H1 (cell line): ENCODE data around the gene TADA2B. TPM values are rescaled to one million over a fixed set of nuclear protein-coding genes. Genes with fewer than 3 reads are reported as not detected.

Source experiments
- CTCF ChIA-PET: fragments of 300-600 bp; sonication (Branson Sonifier 250); formaldehyde crosslinking; loops from one replicate; lab custom pipeline; 2021; ENCODE audit not compliant: partially characterized antibody; lab: Charles Lee
- POLR2A ChIA-PET: fragments of 300-600 bp; sonication (Branson Sonifier 250); formaldehyde crosslinking; loops from one replicate; lab custom pipeline; 2021; ENCODE audit warnings: inconsistent platforms; ENCODE audit not compliant: partially characterized antibody; lab: Charles Lee
- DNase-seq, 2 experiments: peaks; one replicate each; pipeline versions ENCODE4 v3.0.0 to v3.0.0-alpha.2; 2010 to 2022; ENCODE audit warnings: low spot score in 2 of 2, low read depth in 1 of 2, mixed read lengths in 1 of 2
- FAIRE-seq: peaks from 2 replicates; lab custom pipeline; 2011; peaks lifted over from hg19 to GRCh38; lab: Jason Lieb, UNC
- H2AFZ ChIP-seq: 2 replicates; pipeline ENCODE4 v1.8.1; 2012; ENCODE audit warnings: low read length, inconsistent platforms
- H2AK5ac ChIP-seq: 2 replicates; pipeline ENCODE4 v1.6.1; 2013; ENCODE audit warnings: low read depth, low read length
- H2BK120ac ChIP-seq: replicated peaks from 2 replicates; pipeline ENCODE3; 2013; ENCODE audit warnings: low read depth, low read length, inconsistent platforms
- H2BK12ac ChIP-seq: 2 replicates; pipeline ENCODE4 v1.6.1; 2013; ENCODE audit warnings: low read depth, low read length
- H2BK15ac ChIP-seq: 2 replicates; pipeline ENCODE4 v1.6.1; 2013; ENCODE audit warnings: low read length
- H2BK20ac ChIP-seq: 2 replicates; pipeline ENCODE4 v1.6.1; 2013; ENCODE audit warnings: low read length
- H2BK5ac ChIP-seq: 2 replicates; pipeline ENCODE4 v1.6.1; 2013; ENCODE audit warnings: low read depth, low read length
- H3K14ac ChIP-seq: 2 replicates; pipeline ENCODE4 v1.6.1; 2013; ENCODE audit warnings: inconsistent platforms; ENCODE audit not compliant: insufficient read length
- H3K18ac ChIP-seq: 2 replicates; pipeline ENCODE4 v1.6.1; 2013; ENCODE audit warnings: low read length; ENCODE audit errors: extremely low read depth
- H3K23ac ChIP-seq: 2 replicates; pipeline ENCODE4 v1.6.1; 2013; ENCODE audit warnings: inconsistent platforms; ENCODE audit not compliant: insufficient read length
- H3K23me2 ChIP-seq: 2 replicates; pipeline ENCODE4 v1.6.1; 2013; ENCODE audit warnings: low read depth, low read length
- H3K27ac ChIP-seq: 2 replicates; pipeline ENCODE4 v1.6.1; 2011; ENCODE audit warnings: low read depth, low read length, inconsistent platforms
- H3K27me3 ChIP-seq, 4 experiments: replicated peaks in 1 of 4; 1 replicate in 1 of 4; 2 replicates in 3 of 4; pipeline versions ENCODE4 v1.6.1 to v1.8.1; 2011 to 2013; ENCODE audit warnings: low read length in 3 of 4, mild to moderate bottlenecking in 3 of 4, inconsistent platforms in 2 of 4, mixed read lengths in 2 of 4, moderate library complexity in 1 of 4; ENCODE audit not compliant: control insufficient read depth in 3 of 4, insufficient read depth in 3 of 4; ENCODE audit errors: extremely low read depth in 1 of 4
- H3K36me3 ChIP-seq, 4 experiments: 2 replicates each; pipeline versions ENCODE4 v1.6.1 to v1.8.1; 2011 to 2013; ENCODE audit warnings: mild to moderate bottlenecking in 4 of 4, low read length in 3 of 4, moderate library complexity in 2 of 4, control low read depth in 1 of 4, inconsistent platforms in 1 of 4; ENCODE audit not compliant: insufficient read depth in 4 of 4, control insufficient read depth in 2 of 4
- H3K4ac ChIP-seq: replicated peaks from 2 replicates; pipeline ENCODE3; 2013; ENCODE audit warnings: low read length, low read depth, mixed read lengths, inconsistent platforms; ENCODE audit not compliant: insufficient read length
- H3K4me1 ChIP-seq, 4 experiments: replicated peaks in 1 of 4; 1 replicate in 1 of 4; 2 replicates in 3 of 4; pipeline versions ENCODE4 v1.6.1 to v1.8.1; 2011 to 2013; ENCODE audit warnings: low read length in 3 of 4, inconsistent platforms in 2 of 4, mixed read lengths in 1 of 4; ENCODE audit not compliant: insufficient read depth in 4 of 4, control insufficient read depth in 3 of 4
- H3K4me2 ChIP-seq, 2 experiments: 2 replicates each; pipeline versions ENCODE4 v1.6.1 to v1.8.1; 2011 to 2013; ENCODE audit warnings: low read depth in 2 of 2, low read length in 2 of 2, control low read depth in 1 of 2, inconsistent platforms in 1 of 2, mild to moderate bottlenecking in 1 of 2; ENCODE audit not compliant: insufficient read depth in 1 of 2
- H3K4me3 ChIP-seq, 4 experiments: fragments of 200-600, 300-600 bp in 1 of 4; sonication (generic), shearing (Covaris generic), sonication (Bioruptor Twin) in 1 of 4; 2 replicates each; pipeline versions ENCODE4 v1.5.1 to v1.8.1; 2011 to 2016; ENCODE audit warnings: low read length in 4 of 4, low read depth in 3 of 4, control low read depth in 2 of 4, inconsistent platforms in 2 of 4, mild to moderate bottlenecking in 2 of 4, mixed read lengths in 1 of 4, moderate library complexity in 1 of 4; ENCODE audit not compliant: insufficient read depth in 2 of 4; ENCODE audit errors: extremely low read depth in 1 of 4
- H3K56ac ChIP-seq: replicated peaks from 2 replicates; pipeline ENCODE3; 2013; ENCODE audit warnings: low read depth, mild to moderate bottlenecking, mixed read lengths, low read length, inconsistent platforms; ENCODE audit not compliant: insufficient read length
- H3K79me1 ChIP-seq: 2 replicates; pipeline ENCODE4 v1.6.1; 2013; ENCODE audit warnings: low read depth, low read length, control low read depth
- H3K79me2 ChIP-seq, 2 experiments: 2 replicates each; pipeline versions ENCODE4 v1.6.1 to v1.8.1; 2012 to 2013; ENCODE audit warnings: low read length in 2 of 2, mild to moderate bottlenecking in 2 of 2, inconsistent platforms in 1 of 2; ENCODE audit not compliant: insufficient read depth in 2 of 2, control insufficient read depth in 1 of 2
- H3K9ac ChIP-seq, 4 experiments: replicated peaks in 1 of 4; 1 replicate in 1 of 4; 2 replicates in 3 of 4; pipeline versions ENCODE4 v1.6.1 to v1.8.1; 2011 to 2013; ENCODE audit warnings: low read depth in 3 of 4, low read length in 3 of 4, control low read depth in 2 of 4, mild to moderate bottlenecking in 2 of 4, moderate library complexity in 2 of 4, inconsistent platforms in 1 of 4; ENCODE audit errors: extremely low read depth in 1 of 4
- H3K9me3 ChIP-seq, 2 experiments: 2 replicates each; pipeline versions ENCODE4 v1.6.1 to v1.8.1; 2012 to 2013; ENCODE audit warnings: mild to moderate bottlenecking in 2 of 2, moderate library complexity in 2 of 2, control low read depth in 1 of 2, inconsistent platforms in 1 of 2, low read depth in 1 of 2, low read length in 1 of 2, mixed read lengths in 1 of 2; ENCODE audit not compliant: insufficient read depth in 2 of 2
- H4K20me1 ChIP-seq, 2 experiments: replicated peaks in 1 of 2; 2 replicates each; pipeline versions ENCODE3 to v1.8.1; 2011 to 2013; ENCODE audit warnings: inconsistent platforms in 2 of 2, low read length in 2 of 2, mild to moderate bottlenecking in 1 of 2; ENCODE audit not compliant: insufficient read depth in 2 of 2, control insufficient read depth in 1 of 2
- H4K5ac ChIP-seq: 2 replicates; pipeline ENCODE4 v1.6.1; 2013; ENCODE audit warnings: low read length, low read depth, mixed read lengths, inconsistent platforms; ENCODE audit not compliant: insufficient read length
- H4K8ac ChIP-seq: 2 replicates; pipeline ENCODE4 v1.8.0; 2013; ENCODE audit warnings: mild to moderate bottlenecking, moderate library complexity, low read length, inconsistent platforms; ENCODE audit not compliant: insufficient read depth; ENCODE audit errors: extremely low read depth
- H4K91ac ChIP-seq: replicated peaks from 2 replicates; pipeline ENCODE3; 2013; ENCODE audit warnings: low read length, mixed read lengths, inconsistent platforms; ENCODE audit not compliant: insufficient read length
- CHD1 ChIP-seq: IDR thresholded peaks from 2 replicates; pipeline ENCODE4 v1.6.1; 2012; ENCODE audit warnings: low read depth, low read length, improper control_type of control experiment
- E2F6 ChIP-seq: IDR thresholded peaks from 2 replicates; pipeline ENCODE4 v1.6.1; 2012; ENCODE audit warnings: inconsistent platforms
- EZH2 ChIP-seq: fragments of 200-600 bp; sonication (generic); IDR thresholded peaks from 2 replicates; pipeline ENCODE4 v1.7.1; 2012; ENCODE audit warnings: low read depth, mild to moderate bottlenecking, moderate library complexity, low read length, inconsistent platforms; ENCODE audit not compliant: severe bottlenecking
- MAX ChIP-seq: IDR thresholded peaks from 2 replicates; pipeline ENCODE4 v1.6.1; 2012; ENCODE audit warnings: inconsistent platforms
- PHF8 ChIP-seq: fragments of 200-600 bp; sonication (generic); conservative IDR thresholded peaks from 2 replicates; pipeline ENCODE4 v1.7.1; 2012; ENCODE audit warnings: low read depth, mild to moderate bottlenecking, inconsistent platforms, low read length, moderate library complexity
- RBBP5 ChIP-seq: IDR thresholded peaks from 2 replicates; pipeline ENCODE4 v1.7.1; 2012; ENCODE audit warnings: low read depth, mild to moderate bottlenecking, inconsistent platforms, low read length, moderate library complexity, borderline replicate concordance
- WGBS, 2 experiments: shearing (Covaris generic) in 1 of 2; methylation state at CpG; one replicate each; pipeline versions ENCODE4 v1.1.6 to v1.1.7; 2013 to 2015; ENCODE audit warnings: low lambda C conversion rate in 2 of 2, mixed read lengths in 2 of 2, inconsistent platforms in 1 of 2, low coverage in 1 of 2, missing lambda C conversion rate in 1 of 2; ENCODE audit not compliant: insufficient replicate concordance in 2 of 2, insufficient coverage in 1 of 2, insufficient read length in 1 of 2; ENCODE audit errors: extremely low coverage in 1 of 2, missing lambda C conversion rate in 1 of 2; 5-methylcytosine and 5-hydroxymethylcytosine counted together
- polyA plus RNA-seq, 7 experiments: library from polyadenylated mRNA; depleted of rRNA in 3 of 7; stranded (reverse) in 5 of 7; unstranded in 2 of 7; fragments of >200 nt in 5 of 7; fragments of 200-250 nt in 2 of 7; gene quantifications; 1 replicate in 5 of 7; 2 replicates in 1 of 7; 4 replicates in 1 of 7; pipeline versions ENCODE4 v1.2.1 to v1.2.3, GENCODE V29; 2011 to 2013; ENCODE audit warnings: missing spikeins in 2 of 7, mixed read lengths in 2 of 7
- total RNA-seq: library from RNA; stranded (reverse); fragmentation: NEBNext Ultra II Directional; extraction: Animal tissue kit (Norgen Biotek cat#: 25700); gene quantifications from 2 replicates; pipeline ENCODE4 v1.2.1, GENCODE V29; 2021

TADA2B gene
- total and polyA plus RNA-seq, 2 of the 8 experiments (the other 6 are each of a cell fraction or from before 2014, with no cell fraction given) = 5.7 to 12.1 TPM

GRCh38 chr4:7068883-7069282 is 25.7 kb downstream of the TADA2B start:
- Histone ChIP-seq H3K9ac (no peak overlapping the region; a peak in 1 of 7 replicates), H3K27ac (no peak overlapping the region)
- POLR2A ChIA-PET = interaction anchor here (1.2 to 2.8 kb wide), 7 partner anchors 15 to 153 kb away, joined by 4 to 13 read pairs (median 6); partner anchors contain the start of gene TADA2B

More at GRCh38 chr4:7068883-7069282, 25.7 kb downstream of the TADA2B start:
- Histone ChIP-seq H3K4me2 (peak overlapping the region; percentile 67 to 73), H3K23ac (no peak overlapping the region), H2BK5ac (no peak overlapping the region), H4K8ac (no peak overlapping the region), H3K4me1 (peaks cover 2 to 6% (median 4%) of the 10 kb centered on the region in 4 experiments; a peak in 2 of 7 replicates), H3K9me3 (no peaks in the 10 kb centered on the region), H3K56ac (no peak overlapping the region), H3K23me2 (peaks cover 10% of the 10 kb centered on the region), H4K20me1 (peaks cover 9 to 11% of the 10 kb centered on the region in 2 experiments), H3K4me3 (peak overlapping the region; percentile 70 to 79 (median 74)), H2AFZ (no peak overlapping the region; the same call in 1 of the 2 replicates), H2AK5ac (no peak overlapping the region), H3K79me2 (peaks cover 0 to 27% of the 10 kb centered on the region in 2 experiments; a peak in 2 of 4 replicates), H3K27me3 (peaks cover 0 to 17% (median 10%) of the 10 kb centered on the region in 4 experiments; a peak in 6 of 7 replicates), H4K5ac (no peak overlapping the region), H4K91ac (no peak overlapping the region), H3K14ac (no peak overlapping the region), H3K36me3 (peaks cover 0 to 5% (median 2%) of the 10 kb centered on the region in 4 experiments; a peak in 4 of 8 replicates), H2BK20ac (no peak overlapping the region), H2BK120ac (no peak overlapping the region), H2BK15ac (no peak overlapping the region), H3K18ac (no peak overlapping the region), H3K79me1 (peaks cover 5% of the 10 kb centered on the region; the same call in 1 of the 2 replicates), H2BK12ac (no peak overlapping the region), H3K4ac (peak overlapping the region; percentile 29)
- DNase-seq (peak in 1 of 2 experiments; percentile 60), FAIRE-seq (no peak)
- CTCF ChIA-PET = interaction anchor here (0.6 to 9.4 kb wide), 16 partner anchors 8 to 349 kb away, joined by 3 to 108 read pairs (median 12); partner anchors contain the start of gene TADA2B
- TF ChIP-seq RBBP5 (no peak), EZH2 (peak; percentile 3), PHF8 (no peak), CHD1 (no peak), MAX (peak; percentile 67), E2F6 (peak; percentile 78)
- 14% methylated on average over 20 of the region's 20 CpGs; no CpG with 5 or more reads in 1 of the 2 experiments for WGBS, 2 experiments
